Esophagus (tissue), 2 donors: ENCODE measurements around the gene MARCHF7. TPM values are rescaled to one million over a fixed set of nuclear protein-coding genes. Genes with fewer than 3 reads are reported as not detected.
"Not testable (repeated sequence)": the region's sequence is repeated elsewhere in the genome, so short reads cannot be mapped to it uniquely, and the experiment has no call there.

Source experiments
- H3K27ac ChIP-seq, 2 donors: one replicate each; pipeline ENCODE4 v1.5.1; 2013; ENCODE audit warnings: low read depth in 2 of 2, mild to moderate bottlenecking in 2 of 2, inconsistent platforms in 1 of 2, low read length in 1 of 2, moderate library complexity in 1 of 2
- H3K27me3 ChIP-seq, 2 donors: one replicate each; pipeline ENCODE4 v1.6.1; 2013; ENCODE audit warnings: low read length in 2 of 2, control low read depth in 1 of 2, mild to moderate bottlenecking in 1 of 2; ENCODE audit not compliant: insufficient read depth in 2 of 2, control insufficient read depth in 1 of 2
- H3K36me3 ChIP-seq, 2 donors: one replicate each; pipeline ENCODE4 v1.6.1; 2013; ENCODE audit warnings: low read length in 1 of 2; ENCODE audit not compliant: control insufficient read depth in 2 of 2, insufficient read depth in 2 of 2
- H3K4me1 ChIP-seq, 2 donors: one replicate each; pipeline ENCODE4 v1.6.1; 2013; ENCODE audit warnings: low read length in 1 of 2; ENCODE audit not compliant: control insufficient read depth in 2 of 2, insufficient read depth in 2 of 2
- H3K4me3 ChIP-seq, 2 donors: one replicate each; pipeline ENCODE4 v1.5.1; 2013; ENCODE audit warnings: low read length in 2 of 2, mild to moderate bottlenecking in 2 of 2, low read depth in 1 of 2, moderate library complexity in 1 of 2
- H3K9me3 ChIP-seq, 2 donors: one replicate each; pipeline ENCODE4 v1.6.1; 2013; ENCODE audit warnings: mild to moderate bottlenecking in 2 of 2, low read depth in 1 of 2, low read length in 1 of 2, moderate library complexity in 1 of 2; ENCODE audit not compliant: control insufficient read depth in 2 of 2, insufficient read depth in 1 of 2
- WGBS, 2 donors: extraction: QIAGEN DNeasy Blood & Tissue Kit; methylation state at CpG; one replicate each; pipeline ENCODE4 v1.1.7; 2013; 5-methylcytosine and 5-hydroxymethylcytosine counted together
- polyA plus RNA-seq, 2 donors: library from polyadenylated mRNA; stranded (reverse); fragments of 200-250 nt; gene quantifications; one replicate each; pipeline ENCODE4 v1.2.3, GENCODE V29; 2013
- donor health status: healthy with polysubstance abuse.
- donor health status: Bipolar disorder and iron deficiency.

MARCHF7 gene
- polyA plus RNA-seq, 2 donors: 43.1 to 50.2 TPM

GRCh38 chr2:159737917-159738296, 25.6 kb downstream of the MARCHF7 start:
- peaks cover 9 to 20% of the 10 kb centered on the region in 2 donors for H3K36me3 ChIP-seq
- WGBS, 2 donors: 97% methylated on average over 11 of the region's 11 CpGs
- H3K27ac ChIP-seq: no peak overlapping the region
- no peaks in the 10 kb centered on the region for H3K9me3 ChIP-seq
- no peaks in the 10 kb centered on the region for H3K27me3 ChIP-seq
- peaks cover 3 to 8% of the 10 kb centered on the region in 2 donors for H3K4me1 ChIP-seq
- no peak overlapping the region for H3K4me3 ChIP-seq

GRCh38 chr2:159738509-159739390, 26.4 kb downstream of the MARCHF7 start:
- peaks cover 9 to 21% of the 10 kb centered on the region in 2 donors for H3K36me3 ChIP-seq
- no peaks in the 10 kb centered on the region for H3K27me3 ChIP-seq
- H3K27ac ChIP-seq: no peak overlapping the region
- no peak overlapping the region for H3K4me3 ChIP-seq
- 94 to 98% methylated on average over 15 of the region's 15 CpGs for WGBS, 2 donors
- H3K4me1 ChIP-seq: peaks cover 3 to 11% of the 10 kb centered on the region in 2 donors
- H3K9me3 ChIP-seq: no peaks in the 10 kb centered on the region

DNA sequence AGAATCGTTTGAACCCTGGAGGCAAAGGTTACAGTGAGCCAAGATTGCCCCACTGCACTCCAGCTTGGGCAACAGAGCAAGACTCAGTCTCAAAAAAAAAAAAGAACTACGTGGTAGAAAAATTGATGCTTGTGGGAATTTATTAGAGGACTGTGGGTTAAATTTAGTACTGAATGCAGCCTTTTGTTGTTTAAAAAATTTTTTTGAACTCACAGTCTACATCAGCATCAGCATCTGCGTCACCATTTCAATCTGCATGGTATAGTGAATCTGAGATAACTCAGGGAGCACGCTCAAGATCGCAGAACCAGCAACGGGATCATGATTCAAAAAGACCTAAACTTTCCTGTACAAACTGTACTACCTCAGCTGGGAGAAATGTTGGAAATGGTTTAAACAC, 30.5 kb downstream of the MARCHF7 start:
- WGBS, 2 donors: 94 to 95% methylated on average over 6 of the region's 6 CpGs
- H3K9me3 ChIP-seq: no peaks in the 10 kb centered on the region
- H3K4me1 ChIP-seq: peaks cover 3 to 9% of the 10 kb centered on the region in 2 donors
- H3K27ac ChIP-seq: no peak overlapping the region
- no peak overlapping the region for H3K4me3 ChIP-seq
- no peaks in the 10 kb centered on the region for H3K27me3 ChIP-seq
- H3K36me3 ChIP-seq: peaks cover 7 to 20% of the 10 kb centered on the region in 2 donors

GRCh38 chr2:159744363-159744762, 32.1 kb downstream of the MARCHF7 start:
- Histone ChIP-seq H3K4me1 (peaks cover 0 to 2% of the 10 kb centered on the region in 2 donors), H3K36me3 (peaks cover 2 to 15% of the 10 kb centered on the region in 2 donors), H3K9me3 (no peaks in the 10 kb centered on the region), H3K27ac (no peak overlapping the region), H3K27me3 (no peaks in the 10 kb centered on the region), H3K4me3 (no peak overlapping the region)
- 70 to 75% methylated on average over 3 of the region's 3 CpGs for WGBS, 2 donors

GRCh38 chr2:159745237-159745636, 32.9 kb downstream of the MARCHF7 start:
- H3K27ac ChIP-seq, H3K4me1 ChIP-seq, H3K9me3 ChIP-seq, H3K4me3 ChIP-seq, H3K27me3 ChIP-seq: not testable (repeated sequence)
- H3K36me3 ChIP-seq: peaks cover 2 to 15% of the 10 kb centered on the region in 2 donors
- 93 to 98% methylated on average over 11 of the region's 11 CpGs for WGBS, 2 donors

- no peak overlapping the region for H3K4me3 ChIP-seq
- no peaks in the 10 kb centered on the region for H3K9me3 ChIP-seq
- H3K27ac ChIP-seq: no peak overlapping the region
- no peaks in the 10 kb centered on the region for H3K27me3 ChIP-seq
- H3K4me1 ChIP-seq: peaks cover 0 to 2% of the 10 kb centered on the region in 2 donors
- WGBS, 2 donors: 97% methylated on average over 9 of the region's 9 CpGs
- peaks cover 2 to 14% of the 10 kb centered on the region in 2 donors for H3K36me3 ChIP-seq
These were observed 35.8 kb downstream of the MARCHF7 start for GRCh38 chr2:159748089-159748488.

DNA sequence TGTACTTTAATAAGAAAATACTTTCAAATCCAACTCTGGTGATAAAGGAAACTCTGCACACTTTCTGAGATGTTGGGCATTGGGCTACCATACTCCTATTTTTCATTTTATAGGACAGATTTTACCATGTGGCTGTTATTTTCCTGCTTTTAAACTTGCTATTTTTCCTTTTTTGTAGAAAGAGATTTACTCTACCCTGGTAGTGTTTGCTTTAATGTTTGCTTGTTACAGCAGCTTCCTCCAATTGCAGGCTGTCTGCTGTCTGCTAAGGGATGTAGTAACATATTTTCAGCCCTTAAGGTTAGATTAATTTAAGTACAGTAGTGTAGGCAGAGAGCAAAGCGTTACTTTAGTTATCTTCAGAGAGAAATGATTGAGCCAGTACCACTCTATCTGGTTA, 38.6 kb downstream of the MARCHF7 start:
- peaks cover 5 to 11% of the 10 kb centered on the region in 2 donors for H3K36me3 ChIP-seq
- WGBS, 2 donors: 89 to 94% methylated on average over 1 of the region's 1 CpG
- no peak overlapping the region for H3K4me3 ChIP-seq

GRCh38 chr2:159753797-159754196, 41.5 kb downstream of the MARCHF7 start:
- 79% methylated on average over 4 of the region's 4 CpGs for WGBS, 2 donors
- H3K9me3 ChIP-seq: no peaks in the 10 kb centered on the region
- H3K27ac ChIP-seq: no peak overlapping the region
- peaks cover 3 to 4% of the 10 kb centered on the region in 2 donors for H3K36me3 ChIP-seq
- no peak overlapping the region for H3K4me3 ChIP-seq
- H3K27me3 ChIP-seq: no peaks in the 10 kb centered on the region
- no peaks in the 10 kb centered on the region for H3K4me1 ChIP-seq

More for the DNA sequence above, 38.6 kb downstream of the MARCHF7 start:
- H3K4me1 ChIP-seq: no peaks in the 10 kb centered on the region
- H3K27ac ChIP-seq: no peak overlapping the region
- no peaks in the 10 kb centered on the region for H3K27me3 ChIP-seq
- no peaks in the 10 kb centered on the region for H3K9me3 ChIP-seq

DNA sequence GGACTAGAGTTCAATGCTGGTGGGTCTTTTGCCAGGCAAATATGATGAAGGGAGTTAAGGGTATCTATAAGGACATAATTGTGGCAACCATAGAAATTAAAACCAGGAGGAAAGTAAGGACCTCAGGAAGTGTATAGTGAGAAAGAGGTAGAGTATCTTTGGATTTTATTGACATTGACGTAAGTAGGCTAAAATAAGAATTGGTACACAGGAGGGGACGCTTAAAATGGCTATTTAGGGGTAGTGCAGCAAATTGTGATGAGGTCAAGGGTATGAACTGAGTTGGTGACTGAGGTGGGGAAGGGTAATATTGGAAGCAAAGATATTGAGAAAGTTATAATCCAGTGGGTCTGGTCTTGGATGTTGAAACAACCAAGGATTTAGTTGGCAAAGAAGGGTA, 42.7 kb downstream of the MARCHF7 start:
- Histone ChIP-seq H3K4me3 (no peak overlapping the region), H3K9me3 (no peaks in the 10 kb centered on the region), H3K4me1 (no peaks in the 10 kb centered on the region), H3K36me3 (peaks cover 3 to 5% of the 10 kb centered on the region in 2 donors), H3K27ac (no peak overlapping the region), H3K27me3 (no peaks in the 10 kb centered on the region)
- 95 to 97% methylated on average over 2 of the region's 2 CpGs for WGBS, 2 donors

DNA sequence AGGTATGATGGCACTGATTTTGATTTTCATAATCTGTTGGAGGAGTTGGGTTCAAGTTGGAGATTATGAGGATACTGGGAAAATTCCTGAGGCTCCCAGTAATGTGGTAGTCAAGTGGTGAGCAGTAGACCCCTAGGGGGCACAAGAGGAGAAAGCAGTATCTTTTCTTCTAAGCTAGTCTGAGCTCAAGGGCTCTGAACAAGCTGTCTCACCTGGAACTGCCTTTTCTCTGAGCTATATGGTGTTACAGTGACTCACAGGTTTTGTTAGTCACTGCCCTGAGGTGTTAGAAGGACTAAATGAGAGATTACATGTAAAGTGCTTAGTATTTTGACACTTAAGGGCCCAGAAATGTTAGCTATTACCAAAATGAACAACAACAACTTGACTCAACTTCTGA, 43.5 kb downstream of the MARCHF7 start:
- no peak overlapping the region for H3K4me3 ChIP-seq
- H3K9me3 ChIP-seq: no peaks in the 10 kb centered on the region
- H3K27ac ChIP-seq: no peak overlapping the region
- H3K27me3 ChIP-seq: no peaks in the 10 kb centered on the region
- no peaks in the 10 kb centered on the region for H3K4me1 ChIP-seq
- peaks cover 3 to 5% of the 10 kb centered on the region in 2 donors for H3K36me3 ChIP-seq
